Measurements from ENCODE around the gene KAT2A.
A peak's percentile ranks its signal among the peaks of the same experiment; 100 is the strongest.

KAT2A gene

DNA sequence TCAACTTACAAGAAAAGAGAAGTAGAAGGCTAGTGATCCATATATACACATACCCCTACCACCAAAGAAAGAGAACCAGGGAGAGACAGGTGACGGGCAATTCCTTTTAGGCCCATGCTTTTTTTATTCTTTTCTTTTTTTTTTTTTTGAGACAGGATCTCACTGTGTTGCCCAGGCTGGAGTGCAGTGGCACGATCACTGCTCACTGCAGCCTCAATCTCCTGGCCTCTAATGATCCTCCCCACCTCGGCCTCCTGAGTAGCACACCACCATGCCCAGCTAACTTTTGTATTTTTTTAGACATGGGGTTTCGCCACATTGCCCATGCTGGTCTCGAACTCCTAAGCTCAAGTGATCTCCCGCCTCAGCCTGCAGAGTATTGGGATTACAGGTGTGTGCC is 6.2 kb upstream of the KAT2A start:
- Histone ChIP-seq H3K36me3 (ENCODE audit: control insufficient read depth in 2 of 2, insufficient read depth in 1 of 2, low read length in 2 of 2) (peaks cover 39 to 88% of the 10 kb centered on the region in 2 experiments), H3K4me1 (ENCODE audit: control insufficient read depth, insufficient read depth, low read length) (no peaks in the 10 kb centered on the region), H3K4me3 (ENCODE audit: low read depth, low read length) (no peak overlapping the region), H3K9me3 (ENCODE audit: control insufficient read depth, insufficient read depth, low read depth, low read length) (no peaks in the 10 kb centered on the region), H3K27ac (ENCODE audit: extremely low read depth, low read depth, low read length) (no peak overlapping the region; the same call in 1 of the 2 replicates)
- CTCF ChIA-PET: interaction anchor here (0.7 to 1.2 kb wide), 4 partner anchors 10 to 51 kb away, joined by 3 to 4 read pairs (median 3); no protein-coding TSS in a partner anchor
- TF ChIP-seq ZNF214 (tag by site-specific recombination; IDR thresholded peaks at IDR 0.05; ENCODE audit: borderline replicate concordance) (no peak), ZNF121 (tag by site-specific recombination; IDR thresholded peaks at IDR 0.05) (peak; percentile 80)
- POLR2A ChIA-PET: interaction anchor here (0.9 kb wide), 1 partner anchor 185 kb away, joined by 6 read pairs; no protein-coding TSS in a partner anchor

DNA sequence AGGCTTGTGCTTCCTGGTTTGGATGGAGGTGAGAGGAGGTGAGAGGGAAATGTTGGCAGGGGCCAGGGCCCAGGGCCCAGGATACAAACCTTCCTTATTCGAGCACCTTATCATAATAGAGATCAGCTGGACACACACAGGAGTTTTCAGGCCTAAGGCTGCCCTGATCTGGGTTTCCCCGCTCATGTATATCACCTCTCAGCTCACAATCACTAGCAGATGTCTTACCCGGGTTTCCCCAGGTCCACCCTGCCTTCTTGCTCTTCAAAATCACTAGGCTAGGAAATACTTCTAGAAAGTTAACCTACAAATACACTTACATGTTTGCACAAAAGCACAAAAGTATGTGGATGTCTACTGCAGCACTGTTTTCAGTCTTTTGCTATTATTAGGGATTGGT is 5.7 kb upstream of the KAT2A start:
- ChIA-PET CTCF (interaction anchor here (1.6 kb wide), 1 partner anchor 90 kb away, joined by 4 read pairs; no protein-coding TSS in a partner anchor), POLR2A (no interaction called here)
- no peak overlapping the region for H3K4me3 ChIP-seq (ENCODE audit: low read depth, low read length)
- no peak overlapping the region for H3K27ac ChIP-seq (ENCODE audit: extremely low read depth, low read depth, low read length)
- no peaks in the 10 kb centered on the region; the same call in 1 of the 2 replicates for H3K4me1 ChIP-seq (ENCODE audit: control insufficient read depth, insufficient read depth, low read length)
- H3K36me3 ChIP-seq (ENCODE audit: control insufficient read depth in 2 of 2, insufficient read depth in 1 of 2, low read length in 2 of 2): peaks cover 39 to 84% of the 10 kb centered on the region in 2 experiments
- H3K9me3 ChIP-seq (ENCODE audit: control insufficient read depth, insufficient read depth, low read depth, low read length): no peaks in the 10 kb centered on the region
- TF ChIP-seq KLF10 (tag by site-specific recombination; IDR thresholded peaks at IDR 0.05) (no peak), ZNF777 (tag by site-specific recombination; IDR thresholded peaks at IDR 0.05; ENCODE audit: borderline replicate concordance) (no peak), ZNF175 (tag by site-specific recombination; IDR thresholded peaks at IDR 0.05) (no peak), ZNF530 (tag by site-specific recombination; IDR thresholded peaks at IDR 0.05; ENCODE audit: low read depth) (no peak), ZNF157 (tag by site-specific recombination; IDR thresholded peaks at IDR 0.05) (no peak)
- TF ChIP-seq, protein P1, sequence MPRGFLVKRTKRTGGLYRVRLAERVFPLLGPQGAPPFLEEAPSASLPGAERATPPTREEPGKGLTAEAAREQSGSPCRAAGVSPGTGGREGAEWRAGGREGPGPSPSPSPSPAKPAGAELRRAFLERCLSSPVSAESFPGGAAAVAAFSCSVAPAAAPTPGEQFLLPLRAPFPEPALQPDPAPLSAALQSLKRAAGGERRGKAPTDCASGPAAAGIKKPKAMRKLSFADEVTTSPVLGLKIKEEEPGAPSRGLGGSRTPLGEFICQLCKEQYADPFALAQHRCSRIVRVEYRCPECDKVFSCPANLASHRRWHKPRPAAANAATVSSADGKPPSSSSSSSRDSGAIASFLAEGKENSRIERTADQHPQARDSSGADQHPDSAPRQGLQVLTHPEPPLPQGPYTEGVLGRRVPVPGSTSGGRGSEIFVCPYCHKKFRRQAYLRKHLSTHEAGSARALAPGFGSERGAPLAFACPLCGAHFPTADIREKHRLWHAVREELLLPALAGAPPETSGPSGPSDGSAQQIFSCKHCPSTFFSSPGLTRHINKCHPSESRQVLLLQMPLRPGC (tag by site-specific recombination; IDR thresholded peaks at IDR 0.05): no peak
- TF ChIP-seq, protein P2, sequence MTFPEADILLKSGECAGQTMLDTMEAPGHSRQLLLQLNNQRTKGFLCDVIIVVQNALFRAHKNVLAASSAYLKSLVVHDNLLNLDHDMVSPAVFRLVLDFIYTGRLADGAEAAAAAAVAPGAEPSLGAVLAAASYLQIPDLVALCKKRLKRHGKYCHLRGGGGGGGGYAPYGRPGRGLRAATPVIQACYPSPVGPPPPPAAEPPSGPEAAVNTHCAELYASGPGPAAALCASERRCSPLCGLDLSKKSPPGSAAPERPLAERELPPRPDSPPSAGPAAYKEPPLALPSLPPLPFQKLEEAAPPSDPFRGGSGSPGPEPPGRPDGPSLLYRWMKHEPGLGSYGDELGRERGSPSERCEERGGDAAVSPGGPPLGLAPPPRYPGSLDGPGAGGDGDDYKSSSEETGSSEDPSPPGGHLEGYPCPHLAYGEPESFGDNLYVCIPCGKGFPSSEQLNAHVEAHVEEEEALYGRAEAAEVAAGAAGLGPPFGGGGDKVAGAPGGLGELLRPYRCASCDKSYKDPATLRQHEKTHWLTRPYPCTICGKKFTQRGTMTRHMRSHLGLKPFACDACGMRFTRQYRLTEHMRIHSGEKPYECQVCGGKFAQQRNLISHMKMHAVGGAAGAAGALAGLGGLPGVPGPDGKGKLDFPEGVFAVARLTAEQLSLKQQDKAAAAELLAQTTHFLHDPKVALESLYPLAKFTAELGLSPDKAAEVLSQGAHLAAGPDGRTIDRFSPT (tag by site-specific recombination; IDR thresholded peaks at IDR 0.05): no peak

DNA sequence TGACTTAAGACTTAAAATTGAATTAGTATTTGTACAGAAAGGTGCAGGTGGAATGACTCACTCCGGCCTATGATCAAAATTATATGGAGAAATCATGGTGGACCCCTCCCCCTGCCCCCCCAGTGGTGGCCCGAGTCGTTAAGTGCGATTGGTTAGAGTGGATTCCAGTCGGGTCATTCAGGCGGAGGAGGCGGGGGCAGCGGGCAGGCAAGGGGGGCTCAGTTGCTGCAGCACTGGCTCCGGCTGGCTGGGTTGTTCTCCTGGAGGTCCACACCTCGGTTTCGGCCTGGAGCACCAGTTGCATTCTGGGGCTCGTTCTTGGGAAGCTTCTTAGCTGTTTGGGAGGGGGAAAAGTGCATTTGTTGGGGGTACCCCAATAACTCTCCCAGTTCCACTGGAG is 4.4 kb upstream of the KAT2A start:
- H3K9me3 ChIP-seq (ENCODE audit: control insufficient read depth, insufficient read depth, low read depth, low read length): no peaks in the 10 kb centered on the region
- H3K27ac ChIP-seq (ENCODE audit: extremely low read depth, low read depth, low read length): no peak overlapping the region
- H3K36me3 ChIP-seq (ENCODE audit: control insufficient read depth in 2 of 2, insufficient read depth in 1 of 2, low read length in 2 of 2): peaks cover 39 to 71% of the 10 kb centered on the region in 2 experiments
- ChIA-PET CTCF (interaction anchor here (1.2 to 1.6 kb wide), 2 partner anchors 12 to 88 kb away, joined by 3 to 4 read pairs; no protein-coding TSS in a partner anchor), POLR2A (interaction anchor here (0.8 kb wide), 1 partner anchor 9 kb away, joined by 3 read pairs; no protein-coding TSS in a partner anchor)
- H3K4me3 ChIP-seq (ENCODE audit: low read depth, low read length): no peak overlapping the region
- H3K4me1 ChIP-seq (ENCODE audit: control insufficient read depth, insufficient read depth, low read length): peaks cover 3% of the 10 kb centered on the region; the same call in 1 of the 2 replicates
- 0 out of 2 replicates have a peak, but pooled peaks have one; percentile 24 for TF ChIP-seq SCRT2 (tag by site-specific recombination; IDR thresholded peaks at IDR 0.05)
- no peak for TF ChIP-seq KLF8 (tag by site-specific recombination; IDR thresholded peaks at IDR 0.05)

DNA sequence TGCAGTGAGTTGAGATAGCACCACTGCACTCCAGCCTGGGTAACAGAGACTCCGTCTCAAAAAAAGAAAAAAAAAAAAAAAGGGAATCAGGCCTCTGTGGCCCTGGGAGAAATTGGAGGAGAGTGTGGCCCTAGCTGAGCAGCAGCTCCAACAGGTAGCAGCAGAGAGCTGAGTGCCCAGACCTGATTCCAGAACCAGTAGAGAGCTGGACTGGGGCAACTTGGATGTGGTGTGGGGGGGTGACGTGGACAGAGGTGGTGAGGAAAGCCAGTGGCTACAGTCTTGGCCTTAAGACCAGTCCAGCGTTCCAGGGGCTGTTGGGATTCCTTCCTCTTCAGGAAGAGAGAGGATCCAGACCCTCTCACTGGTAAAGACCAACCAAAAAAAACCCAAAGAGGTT is 3.1 kb upstream of the KAT2A start:
- Histone ChIP-seq H3K36me3 (ENCODE audit: control insufficient read depth in 2 of 2, insufficient read depth in 1 of 2, low read length in 2 of 2) (peaks cover 39 to 62% of the 10 kb centered on the region in 2 experiments), H3K4me1 (ENCODE audit: control insufficient read depth, insufficient read depth, low read length) (peaks cover 4% of the 10 kb centered on the region; the same call in 1 of the 2 replicates), H3K9me3 (ENCODE audit: control insufficient read depth, insufficient read depth, low read depth, low read length) (no peaks in the 10 kb centered on the region), H3K4me3 (ENCODE audit: low read depth, low read length) (no peak overlapping the region), H3K27ac (ENCODE audit: extremely low read depth, low read depth, low read length) (0 out of 2 replicates have a peak overlapping the region, but pooled peaks have one; percentile 24)
- CTCF ChIA-PET: interaction anchor here (0.6 kb wide), 1 partner anchor 98 kb away, joined by 3 read pairs; no protein-coding TSS in a partner anchor
- POLR2A ChIA-PET: interaction anchor here (0.6 to 0.7 kb wide), 2 partner anchors 89 to 107 kb away, joined by 3 to 4 read pairs; partner anchors contain the start of gene DNAJC7
- no peak for TF ChIP-seq ZNF677 (tag by site-specific recombination; IDR thresholded peaks at IDR 0.05)
- no peak for TF ChIP-seq ZNF146 (tag by site-specific recombination; IDR thresholded peaks at IDR 0.05)
- TF ChIP-seq ZBTB7A (tag by site-specific recombination; IDR thresholded peaks at IDR 0.05; ENCODE audit: low read depth): no peak
- TF ChIP-seq KLF8 (tag by site-specific recombination; IDR thresholded peaks at IDR 0.05): no peak
- no peak for TF ChIP-seq ZNF596 (tag by site-specific recombination; IDR thresholded peaks at IDR 0.05)
- TF ChIP-seq ZNF777 (tag by site-specific recombination; IDR thresholded peaks at IDR 0.05; ENCODE audit: borderline replicate concordance): no peak
- peak; percentile 70; the same call in 1 of the 2 replicates for TF ChIP-seq ZNF600 (tag by site-specific recombination; IDR thresholded peaks at IDR 0.05)
- TF ChIP-seq ZNF654 (tag by site-specific recombination; IDR thresholded peaks at IDR 0.05; ENCODE audit: low read depth): peak; percentile 12; the same call in 1 of the 2 replicates
- peak; percentile 67; the same call in 1 of the 2 replicates for TF ChIP-seq SCRT2 (tag by site-specific recombination; IDR thresholded peaks at IDR 0.05)
- no peak for TF ChIP-seq HOXC10 (CRISPR knock-in tag; IDR thresholded peaks at IDR 0.05)
- TF ChIP-seq, protein P3, sequence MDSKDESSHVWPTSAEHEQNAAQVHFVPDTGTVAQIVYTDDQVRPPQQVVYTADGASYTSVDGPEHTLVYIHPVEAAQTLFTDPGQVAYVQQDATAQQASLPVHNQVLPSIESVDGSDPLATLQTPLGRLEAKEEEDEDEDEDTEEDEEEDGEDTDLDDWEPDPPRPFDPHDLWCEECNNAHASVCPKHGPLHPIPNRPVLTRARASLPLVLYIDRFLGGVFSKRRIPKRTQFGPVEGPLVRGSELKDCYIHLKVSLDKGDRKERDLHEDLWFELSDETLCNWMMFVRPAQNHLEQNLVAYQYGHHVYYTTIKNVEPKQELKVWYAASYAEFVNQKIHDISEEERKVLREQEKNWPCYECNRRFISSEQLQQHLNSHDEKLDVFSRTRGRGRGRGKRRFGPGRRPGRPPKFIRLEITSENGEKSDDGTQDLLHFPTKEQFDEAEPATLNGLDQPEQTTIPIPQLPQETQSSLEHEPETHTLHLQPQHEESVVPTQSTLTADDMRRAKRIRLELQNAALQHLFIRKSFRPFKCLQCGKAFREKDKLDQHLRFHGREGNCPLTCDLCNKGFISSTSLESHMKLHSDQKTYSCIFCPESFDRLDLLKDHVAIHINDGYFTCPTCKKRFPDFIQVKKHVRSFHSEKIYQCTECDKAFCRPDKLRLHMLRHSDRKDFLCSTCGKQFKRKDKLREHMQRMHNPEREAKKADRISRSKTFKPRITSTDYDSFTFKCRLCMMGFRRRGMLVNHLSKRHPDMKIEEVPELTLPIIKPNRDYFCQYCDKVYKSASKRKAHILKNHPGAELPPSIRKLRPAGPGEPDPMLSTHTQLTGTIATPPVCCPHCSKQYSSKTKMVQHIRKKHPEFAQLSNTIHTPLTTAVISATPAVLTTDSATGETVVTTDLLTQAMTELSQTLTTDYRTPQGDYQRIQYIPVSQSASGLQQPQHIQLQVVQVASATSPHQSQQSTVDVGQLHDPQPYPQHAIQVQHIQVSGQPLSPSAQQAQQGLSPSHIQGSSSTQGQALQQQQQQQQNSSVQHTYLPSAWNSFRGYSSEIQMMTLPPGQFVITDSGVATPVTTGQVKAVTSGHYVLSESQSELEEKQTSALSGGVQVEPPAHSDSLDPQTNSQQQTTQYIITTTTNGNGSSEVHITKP (tag by site-specific recombination; IDR thresholded peaks at IDR 0.05): peak; percentile 41; the same call in 1 of the 2 replicates
